ENCODE measurements around the gene CLMP.

Gene CLMP, protein sequence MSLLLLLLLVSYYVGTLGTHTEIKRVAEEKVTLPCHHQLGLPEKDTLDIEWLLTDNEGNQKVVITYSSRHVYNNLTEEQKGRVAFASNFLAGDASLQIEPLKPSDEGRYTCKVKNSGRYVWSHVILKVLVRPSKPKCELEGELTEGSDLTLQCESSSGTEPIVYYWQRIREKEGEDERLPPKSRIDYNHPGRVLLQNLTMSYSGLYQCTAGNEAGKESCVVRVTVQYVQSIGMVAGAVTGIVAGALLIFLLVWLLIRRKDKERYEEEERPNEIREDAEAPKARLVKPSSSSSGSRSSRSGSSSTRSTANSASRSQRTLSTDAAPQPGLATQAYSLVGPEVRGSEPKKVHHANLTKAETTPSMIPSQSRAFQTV

DNA sequence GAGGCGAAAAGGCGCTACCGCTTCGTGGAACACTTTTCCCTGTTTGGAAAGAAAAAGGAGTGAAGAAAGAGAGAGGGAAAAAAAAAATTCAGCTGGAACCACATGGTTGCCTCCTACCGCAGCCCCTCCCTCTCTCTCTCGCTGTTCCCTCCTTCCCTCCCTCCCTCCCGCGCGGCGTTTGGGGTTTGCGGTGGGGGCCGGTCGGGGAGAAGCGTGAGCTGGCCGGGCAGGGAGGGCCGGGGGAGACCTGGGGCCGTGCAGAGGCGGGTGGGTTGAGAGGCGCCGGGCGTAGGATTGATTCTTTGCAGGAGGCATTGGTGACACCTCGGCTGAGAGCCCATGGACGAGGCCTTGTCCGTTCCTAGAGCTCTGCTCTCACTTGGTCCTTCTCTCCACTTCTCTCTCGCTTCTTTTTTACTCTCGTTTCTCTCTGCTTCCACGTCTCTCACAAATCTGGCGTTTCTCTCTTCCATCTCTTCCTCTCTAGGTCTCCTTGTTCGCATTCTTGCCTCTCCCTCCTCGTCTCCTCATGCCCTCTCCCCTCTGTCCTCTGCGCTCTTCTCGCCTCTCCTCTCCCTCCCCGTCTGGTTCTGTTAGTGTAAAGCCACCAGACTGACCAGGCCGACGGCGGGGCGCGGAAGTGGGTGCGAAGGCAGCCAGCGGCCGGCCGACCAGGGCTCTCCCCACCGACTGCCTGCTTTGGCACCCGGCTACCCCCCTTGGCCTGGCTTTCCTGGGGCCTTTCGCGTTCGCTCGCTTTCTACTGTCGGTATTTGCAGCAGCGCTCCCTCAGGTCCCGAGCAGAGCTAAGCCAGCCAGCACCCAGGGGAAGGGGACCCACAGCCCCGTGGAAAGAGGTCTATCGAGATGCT lies at the start of gene CLMP:
CLMP (minus strand) TSS at position 61 of the 872 bp plus-strand sequence. CDS start 308 bp downstream, outside the sequence.
- Mint-ChIP-seq H3K36me3 (no peaks in the 10 kb centered on the region), H3K4me3 (peak within 1 kb of the TSS; percentile 57), H3K9me3 (no peaks in the 10 kb centered on the region), H3K27ac (no peak within 1 kb of the TSS), H3K27me3 (peaks cover 26% of the 10 kb centered on the region), H3K4me1 (peaks cover 4% of the 10 kb centered on the region)
- DNase-seq (ENCODE audit: low spot score in 2 of 2) (no peak), ATAC-seq (ENCODE audit: low read depth) (no peak)

DNA sequence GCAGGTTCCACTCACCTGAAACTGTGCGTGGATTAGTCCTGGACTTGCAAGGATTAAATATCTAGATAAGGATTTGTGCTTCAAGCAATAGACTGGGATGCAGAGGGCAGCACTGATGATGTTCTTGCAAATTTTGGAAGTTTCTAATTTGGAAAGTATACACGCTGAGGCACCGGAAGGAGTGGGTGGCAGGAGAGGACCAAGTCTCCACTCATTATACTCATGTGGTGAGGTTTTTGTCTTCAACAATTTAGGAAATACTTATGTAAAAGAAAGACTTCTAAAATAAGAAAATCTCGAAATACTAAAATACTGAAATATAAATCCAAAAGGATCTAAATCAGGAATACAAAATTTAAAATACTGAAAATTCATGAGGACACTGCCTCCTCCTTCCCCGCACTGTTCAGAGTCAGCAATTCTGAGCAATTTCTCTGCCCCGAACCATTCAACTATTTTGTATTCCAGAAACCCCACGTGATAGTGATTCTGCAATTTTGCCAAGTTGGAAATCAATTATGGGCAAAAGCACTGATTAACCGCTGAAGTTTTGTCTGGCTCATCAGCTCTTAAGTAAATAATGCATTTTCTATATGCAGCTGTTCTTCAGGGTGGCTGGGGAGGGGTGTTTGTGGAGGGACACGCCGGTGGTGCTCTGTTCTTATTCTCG lies 47.0 kb upstream of the CLMP start:
- Mint-ChIP-seq H3K9me3 (no peaks in the 10 kb centered on the region), H3K27me3 (peaks cover 7% of the 10 kb centered on the region), H3K4me1 (no peaks in the 10 kb centered on the region), H3K4me3 (no peak overlapping the region), H3K27ac (no peak overlapping the region), H3K36me3 (no peaks in the 10 kb centered on the region)
- DNase-seq (ENCODE audit: low spot score in 2 of 2) (no peak), ATAC-seq (ENCODE audit: low read depth) (no peak)

DNA sequence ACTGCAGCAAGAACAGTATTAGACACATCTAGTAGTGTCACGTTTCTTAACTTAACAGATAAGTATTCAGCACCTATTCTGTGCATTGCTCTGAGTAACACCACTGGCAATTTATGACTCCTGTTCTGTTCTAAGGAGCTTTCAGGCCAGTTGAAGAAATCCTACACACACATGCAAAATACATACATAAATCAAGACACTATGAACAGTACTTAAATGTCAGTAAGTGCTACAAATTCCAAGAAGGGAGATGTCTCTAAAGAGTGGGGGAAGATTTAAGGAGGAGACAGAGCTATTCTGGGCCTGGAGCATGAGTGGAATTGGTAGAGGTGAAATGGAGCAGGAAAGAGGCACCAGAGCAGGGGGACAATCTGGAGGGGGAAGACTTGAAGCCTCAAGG lies 46.2 kb upstream of the CLMP start:
- no peak for ATAC-seq (ENCODE audit: low read depth)
- Mint-ChIP-seq H3K9me3 (no peaks in the 10 kb centered on the region), H3K27ac (no peak overlapping the region), H3K4me1 (no peaks in the 10 kb centered on the region), H3K36me3 (no peaks in the 10 kb centered on the region), H3K27me3 (peaks cover 7% of the 10 kb centered on the region), H3K4me3 (no peak overlapping the region)
- DNase-seq (ENCODE audit: low spot score in 2 of 2), result no peak

DNA sequence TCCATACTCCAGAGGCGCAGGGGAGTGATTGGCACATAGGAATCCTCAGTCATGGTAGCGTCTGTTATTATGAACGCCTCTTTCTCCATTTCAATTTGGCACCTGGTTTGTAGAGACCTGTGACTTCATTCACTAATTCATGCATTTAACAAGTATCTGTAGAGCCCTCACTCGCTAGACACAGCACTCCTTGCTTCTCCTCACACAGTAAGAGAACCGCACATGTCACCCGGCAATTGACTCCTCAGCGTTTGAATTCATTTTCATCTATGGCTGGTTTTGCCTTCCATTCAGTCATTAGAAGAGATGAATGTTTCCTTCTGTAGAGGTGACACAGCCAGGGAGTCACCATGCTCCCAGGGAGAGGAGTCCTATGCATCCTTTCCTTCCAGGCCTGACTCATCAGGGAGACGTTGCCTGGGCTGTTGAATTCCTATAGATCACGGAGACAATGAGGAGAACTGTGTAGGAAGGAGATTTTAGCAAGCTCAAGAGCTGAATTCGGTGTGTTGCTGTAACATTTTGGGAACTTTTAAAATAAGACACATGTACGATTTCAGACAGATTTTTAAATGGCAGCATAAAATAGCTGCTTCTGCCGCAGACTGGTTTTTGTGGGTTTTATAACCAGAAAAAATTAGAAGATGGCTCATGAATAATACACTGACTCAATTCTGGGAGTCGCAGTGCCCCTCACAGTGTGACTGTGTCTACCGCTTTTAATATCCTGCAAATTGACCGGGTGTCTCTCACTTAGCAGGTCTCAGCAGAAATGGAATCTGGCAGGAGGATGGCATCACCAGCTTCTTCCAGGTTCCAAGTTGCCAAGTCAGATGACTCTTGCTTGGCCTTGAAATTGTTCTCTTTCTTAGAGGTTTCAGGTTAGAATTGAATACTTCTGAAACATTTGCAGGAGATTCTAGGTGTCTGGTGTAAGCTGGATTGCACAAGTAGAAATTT lies 44.4 kb upstream of the CLMP start:
- H3K4me3 Mint-ChIP-seq, result no peak overlapping the region
- H3K9me3 Mint-ChIP-seq, result no peaks in the 10 kb centered on the region
- no peaks in the 10 kb centered on the region for H3K4me1 Mint-ChIP-seq
- peaks cover 7% of the 10 kb centered on the region for H3K27me3 Mint-ChIP-seq
- no peak for ATAC-seq (ENCODE audit: low read depth)
- no peaks in the 10 kb centered on the region for H3K36me3 Mint-ChIP-seq
- H3K27ac Mint-ChIP-seq, result no peak overlapping the region
- DNase-seq (ENCODE audit: low spot score in 2 of 2), result no peak

DNA sequence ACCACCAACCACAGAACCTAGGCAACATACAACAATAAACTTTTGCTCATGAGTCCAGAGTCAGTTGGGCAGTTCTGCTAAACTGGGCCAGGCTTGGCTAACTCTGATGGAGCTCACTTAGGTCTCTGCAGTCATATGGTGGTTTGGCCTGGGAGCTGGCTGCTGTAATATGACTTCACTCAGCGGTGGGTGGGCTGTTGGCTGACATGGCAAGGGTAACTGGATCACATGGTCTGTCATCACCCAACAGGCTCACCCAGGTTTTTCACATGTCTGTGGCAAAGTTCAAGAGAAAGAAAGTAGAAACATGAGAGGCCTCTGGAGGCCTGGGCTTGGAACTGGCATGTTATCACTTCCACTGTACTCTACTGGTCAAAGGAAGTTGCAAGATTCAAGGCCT lies 43.2 kb upstream of the CLMP start:
- Mint-ChIP-seq H3K27me3 (peaks cover 3% of the 10 kb centered on the region), H3K4me3 (no peak overlapping the region), H3K9me3 (no peaks in the 10 kb centered on the region), H3K27ac (no peak overlapping the region), H3K4me1 (peaks cover 4% of the 10 kb centered on the region), H3K36me3 (no peaks in the 10 kb centered on the region)
- DNase-seq (ENCODE audit: low spot score in 2 of 2), result no peak
- ATAC-seq (ENCODE audit: low read depth), result no peak

DNA sequence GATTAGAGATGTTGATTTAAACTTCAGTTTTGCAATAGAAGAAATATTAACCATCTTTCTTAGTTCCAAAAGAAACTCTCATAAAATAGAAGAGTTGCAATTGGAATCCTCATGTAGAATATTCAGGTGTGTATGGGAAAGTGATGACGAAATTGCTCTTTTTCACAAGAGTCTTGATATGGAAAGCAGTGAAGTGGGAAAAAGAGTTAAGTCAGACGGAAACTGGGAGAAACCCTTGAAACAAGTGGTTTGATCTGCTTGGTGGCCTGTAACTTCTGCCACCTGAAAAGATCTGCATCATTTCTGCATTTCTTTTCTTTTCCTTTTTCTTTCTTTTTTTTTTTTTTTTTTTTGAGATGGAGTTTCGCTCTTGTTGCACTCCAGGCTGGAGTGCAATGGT lies 41.8 kb upstream of the CLMP start:
- DNase-seq (ENCODE audit: low spot score in 2 of 2) (no peak), ATAC-seq (ENCODE audit: low read depth) (no peak)
- no peak overlapping the region for H3K27ac Mint-ChIP-seq
- H3K9me3 Mint-ChIP-seq, result no peaks in the 10 kb centered on the region
- peaks cover 11% of the 10 kb centered on the region for H3K4me1 Mint-ChIP-seq
- no peaks in the 10 kb centered on the region for H3K36me3 Mint-ChIP-seq
- no peak overlapping the region for H3K4me3 Mint-ChIP-seq
- H3K27me3 Mint-ChIP-seq, result peaks cover 3% of the 10 kb centered on the region

DNA sequence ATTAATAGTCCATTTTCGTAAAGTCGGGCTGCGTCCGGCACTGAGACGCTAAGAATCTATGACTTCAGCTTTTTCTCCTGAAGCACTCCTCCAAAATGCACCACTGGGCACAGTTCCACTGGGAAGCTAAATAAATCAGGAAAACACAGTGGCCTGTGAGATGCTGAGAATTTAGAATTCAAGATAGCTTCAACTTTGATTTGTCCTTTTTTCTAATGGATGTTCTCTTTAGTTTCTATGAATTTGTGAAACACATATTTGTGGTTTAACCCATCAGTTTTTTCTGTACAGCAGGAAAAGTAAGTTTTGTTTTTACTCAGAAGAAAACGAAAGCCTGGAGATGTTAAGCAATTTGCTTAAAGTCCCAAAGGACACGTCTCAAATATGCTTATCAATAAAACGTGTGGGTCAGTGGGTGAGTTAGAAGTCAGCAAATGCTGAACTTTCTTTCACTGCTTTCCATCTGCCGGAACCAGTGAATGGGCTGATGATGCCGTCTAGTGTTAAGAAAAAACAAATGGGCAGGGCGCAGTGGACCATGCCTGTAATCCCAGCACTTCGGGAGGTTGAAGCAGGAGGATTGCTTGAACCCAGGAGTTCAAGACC lies 40.7 kb upstream of the CLMP start:
- Mint-ChIP-seq H3K4me1 (peaks cover 11% of the 10 kb centered on the region), H3K36me3 (no peaks in the 10 kb centered on the region), H3K27me3 (peaks cover 2% of the 10 kb centered on the region), H3K9me3 (no peaks in the 10 kb centered on the region), H3K4me3 (no peak overlapping the region), H3K27ac (no peak overlapping the region)
- DNase-seq (ENCODE audit: low spot score in 2 of 2) (no peak), ATAC-seq (ENCODE audit: low read depth) (no peak)

DNA sequence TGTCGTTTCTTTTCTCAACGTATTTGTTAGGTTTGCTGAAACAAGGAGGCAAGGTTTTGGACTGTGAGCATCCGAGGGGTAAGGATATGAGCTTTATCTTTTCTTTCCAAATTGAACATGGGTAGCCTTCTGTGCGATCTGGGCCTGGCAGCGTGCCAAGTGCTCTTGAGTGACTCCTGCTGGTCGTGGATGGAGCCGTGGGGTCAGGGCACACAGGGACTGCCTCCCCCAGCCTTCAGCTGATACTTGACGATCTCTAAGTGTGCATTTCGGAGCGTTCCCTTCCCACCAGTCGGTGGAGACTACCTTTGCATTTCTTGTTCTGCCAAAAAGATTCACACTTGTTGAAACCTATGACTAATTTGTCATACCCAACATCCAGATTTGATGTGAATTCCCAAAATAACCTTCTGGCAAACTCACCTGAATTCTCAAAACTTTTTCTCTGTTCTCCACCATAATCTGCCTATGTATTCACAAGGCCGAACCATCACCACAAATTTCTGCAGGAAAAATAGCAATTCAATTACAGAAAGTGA lies 40.1 kb upstream of the CLMP start:
- H3K27ac Mint-ChIP-seq, result no peak overlapping the region
- H3K4me1 Mint-ChIP-seq, result peaks cover 11% of the 10 kb centered on the region
- H3K9me3 Mint-ChIP-seq, result no peaks in the 10 kb centered on the region
- ATAC-seq (ENCODE audit: low read depth) (no peak), DNase-seq (ENCODE audit: low spot score in 2 of 2) (peak in 1 of 2 donors; percentile 8)
- H3K36me3 Mint-ChIP-seq, result no peaks in the 10 kb centered on the region
- H3K27me3 Mint-ChIP-seq, result peaks cover 5% of the 10 kb centered on the region
- H3K4me3 Mint-ChIP-seq, result no peak overlapping the region

DNA sequence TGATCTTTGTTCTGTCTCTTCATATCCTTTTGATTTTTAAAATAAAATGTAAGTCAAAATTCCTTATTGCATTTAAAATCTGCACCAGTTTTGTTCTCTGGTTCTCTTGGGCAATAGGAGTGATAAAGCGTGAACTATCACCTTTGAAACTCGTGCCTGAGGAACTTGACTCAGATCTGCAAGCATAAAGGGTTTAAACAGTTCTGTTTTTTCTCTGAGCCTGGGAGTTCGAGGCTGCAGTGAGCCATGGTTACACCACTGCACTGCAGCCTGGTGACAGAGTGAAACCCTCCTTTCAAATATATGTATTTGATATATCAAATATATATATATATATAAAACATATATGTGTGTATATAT lies 38.9 kb upstream of the CLMP start:
- Mint-ChIP-seq H3K9me3 (no peaks in the 10 kb centered on the region), H3K36me3 (no peaks in the 10 kb centered on the region), H3K27me3 (peaks cover 7% of the 10 kb centered on the region), H3K4me1 (peaks cover 11% of the 10 kb centered on the region), H3K4me3 (no peak overlapping the region), H3K27ac (no peak overlapping the region)
- ATAC-seq (ENCODE audit: low read depth) (no peak), DNase-seq (ENCODE audit: low spot score in 2 of 2) (no peak)

DNA sequence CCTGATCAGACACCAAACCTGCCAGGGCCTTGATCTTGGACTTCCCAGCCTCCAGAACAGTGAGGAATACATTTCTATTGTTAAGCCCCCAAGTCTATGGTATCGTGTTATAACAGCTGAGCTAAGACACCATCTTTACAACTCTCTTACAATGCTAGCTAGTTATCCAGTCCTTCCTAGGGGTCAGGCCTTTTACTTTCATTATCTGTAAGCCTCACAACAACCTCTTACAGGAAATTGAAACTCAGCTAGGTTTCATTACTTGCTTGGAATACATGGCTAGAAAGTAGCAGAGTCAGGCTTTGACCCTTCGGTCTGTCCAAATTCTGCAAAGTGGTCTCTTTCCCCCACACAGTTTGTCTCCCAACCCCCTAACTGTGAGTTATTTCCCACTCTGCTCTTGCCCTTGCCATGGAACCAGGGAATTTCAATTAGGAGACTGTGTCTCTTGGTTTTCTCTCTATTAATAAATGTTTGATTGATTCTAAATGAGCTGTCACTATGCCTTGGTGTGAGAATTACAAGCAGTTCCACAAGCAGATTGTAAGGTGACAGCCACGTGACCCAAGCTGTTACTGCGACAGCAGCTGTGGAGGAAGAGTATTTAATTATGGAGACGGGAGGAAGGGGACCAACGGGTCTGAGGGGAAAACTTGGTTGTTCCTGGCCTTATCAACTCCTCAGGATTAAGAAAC lies 38.4 kb upstream of the CLMP start:
- no peaks in the 10 kb centered on the region for H3K9me3 Mint-ChIP-seq
- peaks cover 7% of the 10 kb centered on the region for H3K27me3 Mint-ChIP-seq
- no peaks in the 10 kb centered on the region for H3K36me3 Mint-ChIP-seq
- ATAC-seq (ENCODE audit: low read depth) (no peak), DNase-seq (ENCODE audit: low spot score in 2 of 2) (no peak)
- H3K27ac Mint-ChIP-seq, result peak overlapping the region; percentile 31
- H3K4me3 Mint-ChIP-seq, result no peak overlapping the region
- H3K4me1 Mint-ChIP-seq, result peaks cover 11% of the 10 kb centered on the region

DNA sequence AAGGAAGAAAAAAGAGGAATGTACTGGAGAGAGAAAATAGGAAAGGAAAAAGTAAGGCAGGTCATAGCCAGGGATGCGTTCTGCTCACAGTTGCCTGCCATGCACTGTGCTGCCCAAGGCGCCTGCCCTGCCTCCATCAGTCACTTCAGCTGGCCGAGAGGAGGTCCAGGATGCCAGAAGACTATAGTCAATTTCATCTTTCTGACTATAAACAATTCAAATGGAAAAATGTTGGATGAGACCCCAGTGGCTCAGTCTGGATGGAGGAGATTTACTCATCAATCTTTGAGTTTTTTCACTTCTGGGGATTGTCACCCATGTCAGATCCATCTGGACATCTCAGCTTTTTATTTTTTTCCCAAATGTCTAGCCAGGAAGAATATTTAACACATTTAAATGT lies 36.7 kb upstream of the CLMP start:
- Mint-ChIP-seq H3K36me3 (no peaks in the 10 kb centered on the region), H3K4me1 (peaks cover 11% of the 10 kb centered on the region), H3K4me3 (no peak overlapping the region), H3K27me3 (peaks cover 7% of the 10 kb centered on the region), H3K9me3 (no peaks in the 10 kb centered on the region), H3K27ac (no peak overlapping the region)
- DNase-seq (ENCODE audit: low spot score in 2 of 2) (no peak), ATAC-seq (ENCODE audit: low read depth) (no peak)

DNA sequence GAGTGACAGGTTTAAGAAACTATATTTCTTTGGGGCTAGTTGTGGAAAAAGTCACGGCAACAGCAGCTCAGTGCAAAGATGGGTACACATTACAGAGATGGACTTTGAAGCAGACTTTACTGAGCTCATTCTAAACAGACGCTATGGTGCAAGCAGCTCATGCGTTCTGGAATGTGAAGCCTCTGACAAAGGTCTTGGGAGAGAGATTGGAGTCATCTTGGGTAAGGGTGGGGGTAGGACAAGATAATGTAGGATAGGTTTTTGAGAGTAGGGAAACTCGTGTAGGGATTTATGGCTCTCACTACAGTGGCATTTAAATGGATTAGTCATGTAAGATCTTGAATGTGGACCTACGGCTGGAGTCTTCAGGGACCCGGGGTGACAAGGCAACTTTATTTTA lies 36.2 kb upstream of the CLMP start:
- no peak overlapping the region for H3K4me3 Mint-ChIP-seq
- no peak overlapping the region for H3K27ac Mint-ChIP-seq
- ATAC-seq (ENCODE audit: low read depth) (no peak), DNase-seq (ENCODE audit: low spot score in 2 of 2) (no peak)
- no peaks in the 10 kb centered on the region for H3K36me3 Mint-ChIP-seq
- peaks cover 7% of the 10 kb centered on the region for H3K27me3 Mint-ChIP-seq
- H3K9me3 Mint-ChIP-seq, result no peaks in the 10 kb centered on the region
- peaks cover 11% of the 10 kb centered on the region for H3K4me1 Mint-ChIP-seq
